Fibroblast of peridontal ligament (primary cell): Measurements from ENCODE around the gene VAV3.

Experiments used
- DNase-seq: peaks from one replicate; pipeline ENCODE4 v3.0.0-alpha.2; 2010; ENCODE audit errors: extremely low read depth

VAV3 gene

DNA sequence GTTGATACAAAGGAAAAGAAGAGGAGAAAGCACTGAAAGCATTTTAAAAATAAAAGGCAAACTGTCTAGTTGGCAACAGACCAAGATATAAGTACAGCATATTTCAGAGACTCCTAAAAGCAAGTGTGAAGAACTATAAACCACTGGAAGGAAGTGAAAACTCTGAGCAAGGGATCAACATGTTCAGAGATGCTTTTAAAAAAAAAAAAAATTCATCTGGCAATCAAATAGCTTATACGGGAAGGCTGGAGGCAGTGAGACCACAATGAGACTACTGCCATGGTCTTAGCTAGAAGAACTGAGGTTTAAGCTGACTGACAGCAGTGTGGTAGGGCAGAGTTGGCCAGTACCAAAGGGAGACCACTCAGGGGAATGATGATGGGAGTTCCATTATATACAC, 124.3 kb downstream of the VAV3 start:
- no peak for DNase-seq

- DNase-seq: no peak
These were observed 126.9 kb downstream of the VAV3 start for GRCh38 chr1:107838056-107838455.

- DNase-seq: no peak
These were observed 129.8 kb downstream of the VAV3 start for GRCh38 chr1:107835151-107835670.

DNA sequence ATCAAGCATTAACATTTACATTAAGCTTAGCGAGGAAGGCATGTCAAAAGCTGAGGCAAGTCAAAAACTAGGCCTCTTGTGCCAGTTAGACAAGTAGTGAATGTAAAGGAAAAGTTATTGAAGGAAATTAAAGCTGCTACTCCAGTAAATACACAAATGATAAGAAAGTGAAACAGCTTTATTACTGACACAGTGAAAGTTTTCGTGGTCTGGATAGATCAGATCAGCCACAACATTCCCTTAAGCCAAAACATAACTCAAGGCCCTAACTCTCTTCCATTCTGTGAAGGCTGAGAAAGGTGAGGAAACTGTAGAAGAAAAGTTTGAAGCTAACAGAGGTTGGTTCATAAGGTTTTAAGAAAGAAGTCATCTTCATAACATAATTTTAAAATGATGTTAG, 131.9 kb downstream of the VAV3 start:
- no peak for DNase-seq

- no peak for DNase-seq
These were observed 133.1 kb downstream of the VAV3 start for GRCh38 chr1:107831921-107832320.

DNA sequence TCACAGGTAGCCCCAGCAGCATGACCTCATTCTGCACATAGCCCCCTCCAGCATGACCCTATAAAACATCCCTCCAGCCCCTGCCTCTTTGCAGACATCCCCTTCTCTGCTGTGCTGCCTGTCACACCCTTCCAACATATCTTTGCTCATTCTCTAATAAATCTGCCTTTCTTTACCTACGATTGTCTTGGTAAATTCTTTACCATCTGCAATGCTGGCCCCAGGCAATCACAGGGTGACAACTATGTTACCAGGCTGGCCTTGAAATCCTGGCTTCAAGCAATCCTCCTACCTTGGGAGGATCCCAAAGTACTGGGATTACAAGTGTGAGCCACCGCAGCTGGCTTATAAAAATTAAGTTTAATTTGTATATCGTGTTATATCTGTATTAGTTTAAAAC, 134.5 kb downstream of the VAV3 start:
- DNase-seq: no peak

DNA sequence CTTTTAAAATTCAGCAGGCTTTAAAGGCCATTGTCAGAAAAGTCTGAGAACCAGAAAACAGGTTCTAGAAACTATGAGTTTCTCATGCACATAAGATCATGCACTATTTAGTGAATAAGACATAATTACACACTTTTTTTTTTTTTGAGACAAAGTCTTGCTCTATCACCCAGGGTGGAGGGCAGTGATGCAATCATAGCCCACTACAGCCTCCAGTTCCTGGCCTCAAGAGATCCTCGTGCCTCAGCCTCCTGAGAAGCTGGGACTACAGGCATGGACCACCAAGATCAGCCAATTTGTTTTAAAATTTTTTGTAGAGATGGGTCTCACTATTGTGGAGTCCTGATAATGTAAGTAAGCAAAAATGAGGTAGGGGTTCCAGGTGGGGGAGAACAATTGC, 134.9 kb downstream of the VAV3 start:
- no peak for DNase-seq

- DNase-seq: no peak
These were observed 135.8 kb downstream of the VAV3 start for GRCh38 chr1:107829036-107829770.

DNA sequence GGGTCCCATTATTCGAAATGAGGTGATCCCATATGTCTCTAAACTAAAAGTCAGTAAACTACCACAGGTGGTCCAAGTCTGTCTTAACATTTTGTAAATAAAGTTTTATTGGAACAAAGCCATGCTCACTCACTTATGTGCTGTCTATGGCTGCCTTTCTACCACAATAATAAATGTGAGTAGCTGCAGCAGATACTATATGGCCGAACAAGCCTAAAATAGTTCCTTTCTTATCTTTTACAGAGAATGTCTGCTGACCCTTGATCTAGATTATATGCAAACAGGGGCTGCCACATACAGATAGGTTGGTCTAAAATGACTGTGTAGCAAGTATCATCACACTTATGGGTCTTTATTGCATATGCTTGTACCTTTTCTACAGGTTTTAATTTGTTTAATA, 140.0 kb downstream of the VAV3 start:
- DNase-seq: no peak

DNA sequence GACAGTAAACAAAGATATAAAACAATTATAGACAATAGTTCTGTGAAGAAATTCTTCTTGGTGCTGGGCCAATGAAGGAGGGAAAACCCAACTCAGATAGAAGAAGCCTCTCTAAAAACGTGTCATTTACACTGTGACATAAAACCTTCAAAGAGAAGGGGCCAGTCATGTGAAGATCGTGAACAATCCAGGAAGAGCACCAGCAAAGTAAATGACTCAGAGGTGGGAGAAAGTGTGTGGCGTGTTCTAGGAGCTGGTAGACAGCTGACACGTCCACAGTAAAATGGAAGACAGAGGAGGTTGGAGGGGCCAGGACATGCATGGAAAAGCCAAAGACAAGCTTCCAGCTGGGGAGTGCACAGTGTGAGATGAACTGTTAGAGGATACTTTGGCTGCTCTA, 143.6 kb downstream of the VAV3 start:
- DNase-seq: no peak

DNA sequence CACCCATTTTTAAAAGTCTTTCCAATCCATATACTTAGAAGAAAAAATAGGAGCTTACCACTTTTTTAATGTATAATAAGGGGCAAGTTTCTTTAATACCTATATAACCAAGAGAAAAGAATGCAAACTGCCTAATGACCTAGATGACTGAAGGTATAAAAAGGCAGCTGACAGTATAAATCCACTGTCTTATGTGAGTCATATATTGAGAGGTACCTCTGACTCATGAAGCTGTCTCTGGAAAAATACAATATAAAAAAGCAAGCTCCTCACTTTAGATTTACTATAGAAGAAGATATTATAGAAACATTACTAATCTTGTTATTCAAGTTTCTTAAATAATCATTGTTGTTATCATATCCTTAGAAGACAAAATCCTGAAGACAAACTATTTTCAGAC, 144.2 kb downstream of the VAV3 start:
- DNase-seq: no peak

- no peak for DNase-seq
These were observed 147.0 kb downstream of the VAV3 start for GRCh38 chr1:107817935-107818334.

DNA sequence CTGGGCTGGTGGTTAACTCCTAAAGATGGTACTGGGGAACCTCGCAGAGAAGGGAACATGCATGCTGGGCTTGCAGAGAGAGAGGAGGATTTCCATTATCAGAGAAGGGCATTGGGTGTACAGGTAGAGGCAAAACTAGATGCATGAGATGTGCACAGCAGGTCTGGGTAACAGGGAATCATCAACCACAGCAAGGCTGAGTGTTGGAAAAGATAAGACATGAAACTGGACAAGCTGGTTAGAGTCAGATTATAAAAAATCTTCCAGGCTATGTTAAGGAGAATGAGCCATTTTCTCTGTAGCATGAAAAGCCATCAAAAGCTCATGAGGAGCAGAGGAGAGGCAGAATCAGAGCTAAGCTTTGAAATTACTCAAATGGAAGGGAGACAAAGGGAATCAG, 147.8 kb downstream of the VAV3 start:
- no peak for DNase-seq

DNA sequence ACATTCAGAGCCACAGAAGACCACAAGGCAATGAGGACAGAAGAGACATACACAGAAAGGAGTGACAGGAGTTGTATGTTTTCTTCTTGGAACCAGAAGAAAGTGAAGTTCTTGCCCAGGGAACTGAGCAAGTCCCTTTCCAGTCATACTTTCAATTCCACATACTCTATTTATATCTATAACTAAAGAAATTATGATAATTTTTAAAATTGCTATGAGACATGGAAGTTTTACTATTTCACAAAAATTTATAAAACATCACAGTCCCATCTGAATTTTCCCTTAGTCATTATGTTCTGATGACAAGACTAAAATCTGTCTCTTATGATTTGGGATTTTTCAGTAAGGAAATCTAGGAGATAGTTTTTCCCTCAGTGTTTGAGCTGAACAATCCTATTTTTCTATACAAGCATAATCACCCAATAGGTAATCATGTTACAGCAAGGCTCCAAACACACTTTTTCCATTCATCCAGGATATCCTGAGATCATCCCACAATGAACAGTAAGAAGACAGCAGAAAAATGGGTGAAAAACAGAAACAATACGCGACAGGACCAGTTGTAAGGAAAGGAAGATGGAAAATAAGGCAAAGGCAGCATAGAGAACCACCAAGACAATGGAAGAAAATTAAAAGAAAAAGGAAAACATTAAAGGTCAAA, 154.6 kb downstream of the VAV3 start:
- no peak for DNase-seq

DNA sequence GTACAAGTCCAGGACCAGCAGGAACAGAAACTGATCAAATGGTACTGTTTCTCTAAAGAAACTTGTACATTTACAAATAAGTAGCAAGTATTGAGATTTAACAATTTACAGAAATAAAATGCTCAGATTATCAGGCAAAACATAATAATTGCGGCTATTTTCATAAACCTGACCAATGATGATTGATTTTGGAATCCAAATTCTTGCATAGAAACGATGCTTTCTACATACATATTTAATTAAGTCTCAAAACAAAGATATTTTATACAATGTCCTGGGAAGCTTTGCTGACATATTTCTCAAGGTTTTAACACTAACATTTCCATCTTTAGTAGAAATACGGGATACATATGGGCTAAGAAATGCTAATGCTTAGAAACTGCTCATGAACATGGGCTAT, 157.1 kb downstream of the VAV3 start:
- DNase-seq: no peak

- no peak for DNase-seq
These were observed 157.6 kb downstream of the VAV3 start for GRCh38 chr1:107807405-107807804.

GRCh38 chr1:107806902-107807301, 158.1 kb downstream of the VAV3 start:
- DNase-seq: no peak

- no peak for DNase-seq
These were observed 160.2 kb downstream of the VAV3 start for GRCh38 chr1:107804741-107805140.

GRCh38 chr1:107804134-107804533, 160.8 kb downstream of the VAV3 start:
- no peak for DNase-seq

GRCh38 chr1:107803579-107803978, 161.4 kb downstream of the VAV3 start:
- no peak for DNase-seq

DNA sequence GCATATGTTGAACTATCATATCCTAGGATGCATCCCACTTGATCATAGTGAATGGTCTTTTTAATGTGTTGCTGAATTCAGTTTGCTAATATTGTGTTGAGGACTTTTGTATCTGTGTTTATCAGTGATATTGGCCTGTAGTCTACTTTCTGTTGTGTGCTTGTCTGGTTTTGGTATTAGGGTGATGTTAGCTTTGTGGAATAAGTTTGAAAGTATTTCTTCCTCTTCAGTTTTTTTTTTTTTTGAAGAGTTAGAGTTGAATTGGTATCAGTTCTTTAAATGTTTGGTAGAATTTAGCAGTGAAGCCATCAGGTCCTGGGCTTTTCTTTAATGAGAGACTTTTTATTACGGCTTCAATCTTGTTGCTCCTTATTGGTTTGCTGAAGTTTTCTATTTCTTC, 162.3 kb downstream of the VAV3 start:
- DNase-seq: no peak

- no peak for DNase-seq
These were observed 169.0 kb downstream of the VAV3 start for GRCh38 chr1:107795994-107796393.

GRCh38 chr1:107795441-107795840, 169.5 kb downstream of the VAV3 start:
- no peak for DNase-seq

DNA sequence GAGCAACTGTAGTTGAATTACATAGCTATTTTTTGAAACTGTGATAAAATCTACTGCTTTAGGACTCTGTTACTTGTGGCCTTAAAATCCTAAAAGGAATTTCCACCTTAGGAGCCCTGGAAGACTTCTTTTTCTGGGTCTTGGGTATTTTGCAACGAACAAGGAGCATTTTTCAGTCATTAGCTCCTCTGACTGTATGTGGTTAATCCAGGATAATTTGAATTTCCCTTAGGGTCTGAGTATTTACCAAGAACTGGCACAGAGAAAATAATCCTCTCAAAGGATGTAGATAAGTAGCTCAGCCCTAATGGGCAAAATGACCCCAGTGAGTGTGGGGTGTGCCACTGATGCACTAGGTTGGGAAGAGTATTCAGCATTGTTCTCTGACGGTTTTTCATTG, 170.4 kb downstream of the VAV3 start:
- no peak for DNase-seq
